Erythroblast (primary cell): ENCODE results near the gene TMEM151A.

Source experiments
- GATA1 ChIP-seq: IDR thresholded peaks from 2 replicates; pipeline ENCODE4 v1.6.1; 2011; ENCODE audit warnings: low read depth, mild to moderate bottlenecking, control low read depth, low read length, moderate library complexity
- POLR2A ChIP-seq: IDR thresholded peaks from 2 replicates; pipeline ENCODE4 v1.6.1; 2011; ENCODE audit warnings: mild to moderate bottlenecking, low read length

DNA sequence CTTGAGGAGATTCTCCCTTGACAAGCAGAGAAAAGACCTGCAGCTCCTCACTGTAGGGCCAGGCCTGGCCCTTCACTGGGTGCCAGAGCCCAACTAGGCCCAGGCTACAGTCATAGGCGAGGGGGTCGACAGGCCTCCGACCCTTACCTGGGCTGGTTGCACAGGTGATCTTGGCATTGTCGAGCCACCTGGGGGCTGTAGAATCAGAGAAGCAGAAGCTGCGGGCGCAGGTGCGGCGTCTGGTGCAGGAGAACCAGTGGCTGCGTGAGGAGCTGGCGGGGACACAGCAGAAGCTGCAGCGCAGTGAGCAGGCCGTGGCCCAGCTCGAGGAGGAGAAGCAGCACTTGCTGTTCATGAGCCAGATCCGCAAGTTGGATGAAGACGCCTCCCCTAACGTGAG is 30.1 kb upstream of the TMEM151A start:
- TF ChIP-seq POLR2A (no peak), GATA1 (no peak)
